ENCODE measurements around the gene SLC37A1.
"Not testable (repeated sequence)": the region's sequence is repeated elsewhere in the genome, so short reads cannot be mapped to it uniquely, and the experiment has no call there.

The SLC37A1 gene

GRCh38 chr21:42624095-42624790 lies 110.6 kb downstream of the SLC37A1 start:
- no peak for DNase-seq

GRCh38 chr21:42624936-42625335 lies 111.3 kb downstream of the SLC37A1 start:
- DNase-seq: no peak

DNA sequence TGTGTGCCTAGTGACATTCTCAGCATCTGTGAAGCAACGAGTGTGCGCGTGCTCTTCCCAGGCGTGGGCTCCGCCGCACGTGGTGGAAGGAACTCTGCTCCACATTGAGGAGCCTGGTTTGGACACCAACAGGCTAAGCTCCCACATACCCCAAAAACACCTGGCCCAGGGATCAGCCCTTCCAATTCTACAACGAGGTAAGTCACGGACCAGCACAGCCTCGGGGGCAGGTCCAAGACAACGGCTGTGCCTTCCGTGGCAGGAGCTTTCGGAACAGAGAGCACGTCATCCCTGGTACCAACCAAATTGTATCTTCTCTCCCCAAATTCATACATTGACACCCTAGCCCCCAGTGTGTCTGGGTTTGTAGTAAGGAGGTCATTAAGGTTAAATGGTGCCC lies 112.5 kb downstream of the SLC37A1 start:
- DNase-seq: no peak

DNA sequence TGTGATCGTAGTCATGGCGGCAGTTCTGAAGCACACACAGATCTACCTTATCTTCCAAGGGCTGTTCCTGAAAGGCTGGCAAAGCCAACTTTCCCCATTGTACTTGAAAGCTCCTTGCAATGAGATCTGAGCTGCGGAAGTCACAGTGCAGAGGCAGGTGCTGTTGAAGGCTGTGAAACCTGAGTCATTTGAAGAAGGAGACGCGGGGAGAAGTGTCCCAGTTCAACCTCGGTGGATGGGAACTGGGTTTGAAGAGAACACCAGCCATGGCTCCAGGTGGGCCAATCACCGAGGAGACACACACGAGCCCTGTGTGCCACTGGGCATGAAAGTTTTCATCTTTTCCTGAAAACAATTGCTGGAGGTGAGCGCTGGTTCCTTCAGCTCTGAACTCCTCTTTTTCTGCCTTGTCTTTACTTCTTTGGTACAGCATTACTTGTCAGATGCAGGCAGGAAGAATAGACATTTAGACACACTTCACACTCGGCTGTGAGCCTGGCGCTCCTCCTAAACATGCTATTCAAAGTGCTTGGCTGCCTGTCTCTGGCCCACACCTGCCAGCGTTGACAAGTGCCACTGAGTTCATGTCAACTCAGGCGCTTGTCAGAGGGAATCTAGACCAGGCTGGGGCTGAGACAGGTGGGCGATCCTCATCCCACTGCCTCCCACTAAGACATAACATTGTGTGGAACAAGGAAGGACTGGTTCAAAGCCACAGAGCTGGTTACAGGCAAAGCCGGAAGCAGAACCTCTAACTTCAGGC lies 114.1 kb downstream of the SLC37A1 start:
- DNase-seq: no peak

DNA sequence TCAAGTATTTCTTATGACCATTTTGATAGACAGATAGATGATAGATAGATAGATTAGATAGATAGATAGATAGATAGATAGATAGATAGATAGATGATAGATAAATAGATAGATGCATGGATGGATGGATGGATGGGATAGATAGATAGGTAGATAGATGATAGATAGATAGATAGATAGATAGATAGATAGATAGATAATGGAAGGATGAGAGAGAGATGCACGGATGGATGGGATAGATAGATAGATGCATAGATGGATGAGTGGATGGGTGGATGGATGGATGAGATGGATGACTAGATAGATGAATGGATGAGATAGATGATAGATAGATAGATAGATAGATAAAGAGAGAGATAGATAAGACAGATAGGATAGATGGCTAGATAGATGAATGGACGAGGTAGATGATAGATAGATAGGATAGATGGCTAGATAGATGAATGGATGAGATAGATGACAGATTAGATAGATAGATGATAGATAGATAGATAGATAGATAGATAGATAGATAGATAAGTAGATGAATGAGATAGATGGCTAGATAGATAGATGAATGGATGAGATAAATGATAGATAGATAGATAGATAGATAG lies 114.9 kb downstream of the SLC37A1 start:
- not testable (repeated sequence) for DNase-seq

- no peak for DNase-seq
These were observed 116.4 kb downstream of the SLC37A1 start for GRCh38 chr21:42629933-42630589.

DNA sequence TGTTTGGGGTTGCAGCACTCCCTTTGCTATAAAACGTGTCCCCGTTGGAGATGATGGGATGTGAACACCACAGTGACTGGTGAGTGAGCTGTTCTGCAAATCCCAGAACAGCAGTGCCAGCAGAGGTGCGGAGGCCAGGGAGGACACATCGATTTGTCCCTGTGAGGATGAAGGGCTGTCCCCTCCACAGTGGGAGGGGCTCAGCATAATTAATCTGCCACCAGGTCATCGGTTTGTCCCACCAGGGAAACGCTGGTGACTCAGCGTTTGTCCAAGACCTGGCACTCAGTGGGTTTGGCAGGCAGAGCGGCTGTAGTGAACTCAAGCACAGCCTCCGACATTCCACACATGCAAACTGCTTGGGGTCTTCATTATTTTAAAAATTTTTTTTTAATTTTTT lies 117.0 kb downstream of the SLC37A1 start:
- no peak for DNase-seq
